HG03039 (cell line): ENCODE measurements around the gene CAMTA1.

Source experiments
- ATAC-seq: cut with Tn5 transposase; IDR thresholded peaks from one replicate; pipeline ENCODE4 v1.9.1; 2021; ENCODE audit warnings: mild to moderate bottlenecking, moderate library complexity; ENCODE audit not compliant: unreplicated experiment

Gene CAMTA1

DNA sequence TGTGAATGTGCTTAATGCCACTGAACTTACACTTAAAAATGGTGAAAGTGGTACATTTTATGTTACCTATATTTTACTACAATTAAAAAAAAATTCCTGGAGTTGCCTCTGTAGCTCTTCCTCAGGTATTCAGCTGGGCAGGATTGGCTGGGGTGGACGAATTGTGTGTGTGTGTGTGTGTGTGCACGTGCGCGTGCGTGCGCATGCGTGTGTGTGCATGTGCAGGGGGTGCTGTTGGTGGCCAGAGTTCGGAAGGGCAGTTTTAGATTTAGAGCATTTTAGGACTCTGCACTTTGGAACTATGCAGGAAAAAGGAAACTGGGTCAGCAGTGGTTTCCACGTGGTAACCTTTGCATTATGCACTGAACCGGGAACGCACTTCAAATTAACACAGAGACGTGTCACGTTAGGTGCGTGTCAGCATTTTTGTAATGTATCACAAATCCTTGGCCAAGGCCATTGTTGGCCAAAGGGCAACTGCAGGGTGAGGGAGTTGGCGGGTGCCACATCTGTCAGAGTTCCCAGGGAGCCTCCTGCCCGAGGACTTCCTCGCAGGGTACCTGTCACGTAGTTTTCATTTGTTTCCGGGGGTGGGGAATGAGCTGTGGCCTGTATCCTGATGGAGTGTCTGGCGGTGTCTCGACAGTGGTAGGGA is 312.8 kb downstream of the CAMTA1 start:
- no peak for ATAC-seq

DNA sequence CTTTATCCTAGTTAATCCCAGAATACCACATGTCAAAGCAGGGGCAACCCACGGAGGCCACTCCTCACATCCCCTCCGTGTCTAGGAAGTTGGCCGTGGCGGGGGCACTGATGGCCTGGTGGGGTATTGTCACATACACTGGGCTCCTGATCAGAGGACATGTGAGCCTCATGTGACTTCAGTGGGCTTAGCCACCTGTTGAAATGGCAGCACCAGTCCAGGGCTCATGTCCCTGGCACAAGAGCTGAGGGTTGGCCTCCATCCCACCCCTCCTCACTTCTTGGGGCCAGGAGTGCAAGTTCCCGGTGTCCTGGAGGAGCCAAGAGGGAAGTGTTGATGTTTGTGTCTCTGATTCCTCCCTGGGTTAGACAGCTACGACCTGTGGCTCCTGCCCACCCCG is 313.4 kb downstream of the CAMTA1 start:
- no peak for ATAC-seq

DNA sequence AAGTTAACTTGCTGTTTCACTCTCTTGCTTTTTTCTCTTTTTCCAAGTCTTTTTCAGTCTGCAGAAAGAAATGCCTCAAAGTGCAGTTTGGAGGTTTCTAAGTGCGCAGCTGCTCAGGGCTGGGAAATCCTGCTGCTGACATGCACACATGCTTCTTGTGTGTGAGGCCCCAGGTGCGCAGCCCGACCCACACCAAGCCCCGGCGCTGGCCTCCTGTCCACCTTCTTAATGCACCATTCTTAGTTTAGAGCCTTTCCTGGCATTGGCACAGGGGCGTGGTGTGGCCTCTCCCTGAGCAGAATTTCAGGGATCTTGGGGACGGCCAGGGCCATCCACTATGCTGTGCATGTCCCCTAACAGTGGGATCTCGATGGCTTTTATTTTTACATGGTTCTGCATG is 315.2 kb downstream of the CAMTA1 start:
- no peak for ATAC-seq

DNA sequence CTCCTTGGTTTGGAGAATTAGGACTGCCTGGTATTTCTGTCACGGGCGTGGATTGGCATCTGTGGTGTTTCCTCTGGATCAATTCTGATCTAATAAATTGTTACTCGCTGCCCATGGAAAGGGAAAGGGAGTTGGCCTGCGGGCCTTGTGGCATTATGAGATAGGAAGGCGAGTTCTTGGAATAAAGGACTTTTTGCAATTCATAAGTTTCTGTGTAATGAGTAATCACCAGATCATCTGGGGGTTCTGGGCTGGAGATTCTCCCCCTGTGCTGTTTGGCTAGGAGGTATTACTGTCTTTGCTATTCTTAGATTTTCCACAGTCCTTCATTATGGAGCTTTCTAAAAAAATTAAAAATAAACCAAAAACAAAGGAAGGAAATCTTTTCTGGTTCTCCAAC is 315.9 kb downstream of the CAMTA1 start:
- no peak for ATAC-seq

DNA sequence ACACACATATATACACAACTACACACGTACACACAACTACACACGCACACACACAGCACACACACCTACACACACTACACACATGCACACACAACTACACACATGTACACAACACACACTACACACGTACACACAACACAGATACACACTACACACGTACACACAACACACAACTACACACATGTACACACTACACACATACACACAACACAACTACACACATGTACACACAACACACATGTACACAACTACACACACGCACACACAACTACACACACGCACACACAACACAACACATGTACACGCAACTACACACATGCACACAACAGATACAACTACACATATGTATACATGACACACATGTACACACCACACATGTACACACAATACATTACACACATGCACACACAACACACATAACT is 318.1 kb downstream of the CAMTA1 start:
- ATAC-seq, result no peak

DNA sequence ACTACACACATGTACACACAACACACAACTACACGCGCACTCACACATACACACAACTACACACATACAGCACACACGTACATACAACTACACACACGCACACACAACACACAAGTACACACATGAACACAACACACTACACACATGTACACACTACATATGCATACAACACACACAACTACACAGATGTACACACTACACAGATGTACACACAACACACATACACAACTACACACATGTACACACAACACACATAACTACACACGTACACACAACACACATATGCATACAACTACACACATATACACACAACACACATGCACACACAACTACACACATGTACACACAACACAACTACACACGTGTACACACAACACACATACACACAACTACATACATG is 318.6 kb downstream of the CAMTA1 start:
- no peak for ATAC-seq

DNA sequence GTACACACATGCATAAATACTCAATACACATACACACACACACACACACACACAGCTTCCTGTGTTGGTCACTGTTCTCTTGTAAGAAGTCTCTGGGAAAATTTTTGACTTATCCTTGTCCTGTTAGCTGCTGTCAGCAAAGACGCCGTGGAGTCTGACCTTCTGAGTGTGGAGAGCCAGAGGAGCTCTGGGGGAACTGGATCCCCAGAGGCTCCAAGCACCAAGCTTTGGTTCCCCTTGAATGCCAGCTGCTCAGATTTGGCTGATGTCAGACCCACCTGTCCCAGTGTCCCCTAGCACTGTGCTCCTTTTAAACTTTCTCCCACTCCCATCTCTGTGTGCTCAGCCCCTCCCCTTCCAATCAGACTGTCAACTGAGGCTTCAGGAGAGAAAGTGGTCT is 319.1 kb downstream of the CAMTA1 start:
- no peak for ATAC-seq

DNA sequence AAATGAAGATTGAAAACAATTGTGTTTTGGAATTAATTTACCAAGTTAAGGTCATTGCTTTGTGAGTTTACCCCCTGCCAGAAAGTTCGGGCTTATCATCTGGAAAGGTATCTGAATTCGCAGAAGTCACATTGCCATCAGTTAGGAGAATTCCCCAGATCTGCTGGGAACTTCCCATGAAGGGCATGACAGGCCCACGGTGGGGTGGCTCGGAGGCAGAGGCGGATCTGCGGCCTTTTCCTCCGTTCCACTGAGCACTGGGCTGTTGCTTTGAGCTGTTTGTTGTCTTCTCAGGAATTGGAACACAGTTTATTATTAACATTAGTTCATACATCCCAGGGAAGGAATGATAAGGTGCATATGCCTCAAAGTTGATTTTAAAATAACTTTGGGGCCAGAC is 320.0 kb downstream of the CAMTA1 start:
- no peak for ATAC-seq

DNA sequence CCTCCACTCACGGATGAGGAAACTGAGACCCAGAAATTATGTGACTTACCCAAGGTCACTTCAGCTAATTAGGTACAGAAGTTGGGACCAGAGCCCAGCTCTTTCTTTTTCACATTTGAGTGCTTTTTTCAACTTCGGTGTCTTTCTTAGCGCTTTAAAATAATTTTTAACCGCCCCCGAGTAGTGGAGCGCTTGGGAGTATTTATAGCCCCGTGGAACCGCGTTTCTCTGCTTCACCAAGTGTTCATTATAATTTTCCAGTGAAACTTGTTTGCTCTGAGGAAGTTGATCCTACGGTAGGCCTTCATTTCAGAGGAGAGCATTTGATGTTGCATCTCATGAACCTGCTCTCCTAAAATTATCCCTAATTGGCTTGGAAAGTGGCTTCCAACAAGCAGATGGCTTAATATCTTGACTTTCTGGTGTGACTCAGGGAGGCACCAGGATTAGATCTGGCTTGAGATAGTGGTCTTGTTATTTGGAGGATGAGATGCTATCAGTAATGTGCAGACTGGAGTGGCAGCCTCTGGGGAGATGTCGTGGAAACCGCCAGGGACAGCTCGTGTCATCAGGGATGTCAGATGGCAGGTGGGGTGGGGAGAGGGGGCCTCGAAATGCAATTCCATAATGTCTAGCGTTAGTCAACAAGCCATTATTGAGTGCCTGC is 321.3 kb downstream of the CAMTA1 start:
- ATAC-seq, result no peak

DNA sequence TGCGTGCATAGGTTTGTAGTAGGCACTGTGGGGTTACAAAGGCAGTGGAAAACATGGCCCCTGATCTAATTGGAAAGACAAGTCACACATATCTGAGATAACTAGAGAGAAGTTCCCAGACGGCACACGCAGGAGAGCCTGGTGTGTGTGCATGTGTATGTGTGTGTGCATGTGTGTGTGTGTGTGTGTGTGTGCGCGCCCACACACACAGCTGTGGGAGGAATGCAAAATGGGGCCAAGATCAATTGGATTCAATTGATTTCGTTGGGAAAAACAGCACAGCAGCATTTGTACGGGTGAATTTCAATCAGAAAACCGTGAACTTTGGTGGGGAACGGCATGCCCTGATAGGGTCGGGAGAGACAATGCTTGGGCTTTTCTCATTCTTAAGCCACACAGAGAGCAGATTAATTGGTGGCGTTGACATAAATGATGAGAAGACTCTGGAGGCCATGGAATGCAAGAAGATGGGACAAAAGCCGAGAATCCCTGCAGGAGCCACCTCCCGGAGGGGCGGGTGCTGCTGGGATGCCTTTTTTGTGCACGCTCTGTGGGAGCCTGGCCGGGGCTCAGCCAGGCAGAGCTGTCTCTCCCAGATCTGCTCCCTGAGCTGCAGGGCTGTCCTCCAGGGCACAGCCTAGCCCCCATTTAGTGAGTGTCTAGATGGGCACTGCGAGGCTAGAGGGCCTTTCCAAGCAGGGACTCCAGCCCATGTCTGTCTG is 322.0 kb downstream of the CAMTA1 start:
- ATAC-seq, result no peak

DNA sequence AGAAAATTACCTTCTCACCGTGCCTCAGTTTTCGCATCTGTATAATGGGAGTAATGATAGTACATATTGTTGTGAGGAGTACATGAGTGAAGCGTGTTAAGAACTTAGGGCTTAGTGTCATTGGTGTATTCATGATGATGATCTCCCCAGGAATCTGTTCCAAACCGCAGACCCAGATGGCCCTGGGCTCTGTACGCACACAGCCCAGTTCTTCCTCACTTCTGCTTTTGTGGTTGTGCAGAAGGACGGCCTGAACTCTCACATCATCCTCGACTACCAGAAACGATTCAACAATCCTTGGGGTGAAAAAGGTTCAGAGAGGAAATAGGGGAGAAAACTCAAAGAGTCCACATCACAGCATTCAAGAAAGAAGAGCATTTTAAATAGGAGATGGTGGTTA is 323.0 kb downstream of the CAMTA1 start:
- no peak for ATAC-seq

DNA sequence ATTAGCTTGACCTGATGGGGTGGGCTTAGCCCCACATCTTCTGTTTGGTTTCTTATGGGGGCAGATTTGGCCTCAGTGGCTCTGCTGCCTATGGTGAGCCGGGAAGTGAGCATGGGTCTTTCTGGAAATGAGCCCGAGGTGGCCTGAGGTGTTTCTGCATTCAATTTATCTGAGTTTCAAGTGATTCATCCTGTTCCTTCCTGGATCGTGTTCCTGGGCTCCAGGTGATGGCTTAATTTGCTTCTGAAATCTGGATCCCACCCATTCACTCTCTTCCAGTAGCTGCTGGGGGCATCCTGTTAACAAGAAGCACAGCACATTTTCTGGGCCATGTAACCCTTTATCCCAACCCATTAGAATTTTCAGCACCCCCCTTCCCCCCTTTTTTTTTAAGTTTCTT is 324.6 kb downstream of the CAMTA1 start:
- ATAC-seq, result no peak

DNA sequence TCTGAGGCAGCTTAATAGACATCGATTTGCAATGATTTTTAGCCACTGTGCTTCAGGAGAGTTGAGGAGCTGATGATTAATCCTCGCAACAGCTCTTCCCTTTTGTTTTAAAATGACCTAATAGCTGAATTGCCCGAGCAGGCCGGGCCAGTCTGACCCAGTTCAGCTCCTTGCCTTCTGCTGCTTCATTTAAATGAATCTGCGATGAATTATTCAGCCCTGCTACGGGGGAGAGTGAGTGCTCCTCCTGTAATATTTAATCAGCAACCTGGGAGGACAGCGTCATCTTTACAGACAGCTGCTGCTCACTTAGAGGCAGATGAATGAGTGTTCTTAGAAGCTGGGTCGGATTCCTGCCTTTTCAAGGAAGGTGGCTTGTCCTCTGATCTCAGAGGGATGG is 325.1 kb downstream of the CAMTA1 start:
- no peak for ATAC-seq

DNA sequence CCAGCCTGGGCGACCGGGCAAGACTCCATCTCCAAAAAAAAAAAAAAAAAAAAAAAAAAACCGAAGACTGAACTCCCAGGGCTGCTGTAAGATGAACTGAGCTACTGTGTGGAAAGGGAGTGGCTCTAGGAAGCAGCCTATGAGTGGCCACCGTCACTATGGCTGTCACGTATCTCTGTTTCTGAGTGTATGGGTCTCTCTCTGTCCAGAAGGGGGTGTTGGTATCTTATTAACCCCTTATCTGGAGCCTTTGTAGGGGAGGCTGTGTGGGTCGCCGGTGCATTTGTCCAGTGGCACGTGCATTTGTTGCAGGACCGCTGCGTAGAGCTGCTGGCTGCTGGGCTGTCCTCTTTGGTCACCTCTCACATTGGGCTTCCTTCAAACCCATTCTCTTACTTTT is 326.6 kb downstream of the CAMTA1 start:
- no peak for ATAC-seq

DNA sequence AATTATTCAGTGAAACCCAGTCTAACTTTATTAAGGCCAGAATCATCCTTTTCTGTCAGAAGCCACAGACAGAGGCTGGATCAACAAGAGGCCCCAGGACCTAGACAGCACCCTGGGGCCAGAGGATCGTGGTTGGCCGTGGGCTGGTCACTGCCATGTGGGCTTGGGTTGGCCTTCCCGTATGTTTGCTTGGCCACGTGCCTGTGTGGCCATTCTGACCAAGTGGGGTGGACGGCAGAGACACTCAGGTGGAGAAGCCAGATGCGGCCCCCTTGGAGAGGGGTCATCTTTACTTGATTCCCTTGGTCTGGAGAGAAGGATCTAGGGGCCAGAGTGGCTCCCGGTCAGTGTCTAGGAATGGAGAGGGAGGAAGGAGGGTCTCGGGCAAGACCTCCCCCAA is 327.9 kb downstream of the CAMTA1 start:
- ATAC-seq, result no peak

DNA sequence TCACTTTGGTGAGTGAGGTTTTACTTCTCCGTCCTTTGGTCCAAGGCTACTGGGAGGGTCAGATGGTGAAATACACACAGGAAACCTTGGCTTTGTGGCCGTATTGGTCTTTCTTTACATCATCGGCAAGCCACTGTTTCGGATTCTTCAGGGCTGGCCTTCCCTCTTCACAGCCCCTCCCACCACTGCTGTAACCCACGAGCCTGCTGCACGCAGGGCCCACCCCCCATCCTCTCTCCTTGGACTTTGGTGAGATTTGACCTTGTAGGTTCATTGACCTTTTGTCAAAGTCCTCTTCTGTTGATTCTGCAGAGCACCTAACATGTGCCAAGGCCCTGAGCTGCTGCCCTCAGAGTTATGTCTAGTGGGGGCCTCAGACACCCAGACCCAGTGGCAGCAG is 328.6 kb downstream of the CAMTA1 start:
- no peak for ATAC-seq

DNA sequence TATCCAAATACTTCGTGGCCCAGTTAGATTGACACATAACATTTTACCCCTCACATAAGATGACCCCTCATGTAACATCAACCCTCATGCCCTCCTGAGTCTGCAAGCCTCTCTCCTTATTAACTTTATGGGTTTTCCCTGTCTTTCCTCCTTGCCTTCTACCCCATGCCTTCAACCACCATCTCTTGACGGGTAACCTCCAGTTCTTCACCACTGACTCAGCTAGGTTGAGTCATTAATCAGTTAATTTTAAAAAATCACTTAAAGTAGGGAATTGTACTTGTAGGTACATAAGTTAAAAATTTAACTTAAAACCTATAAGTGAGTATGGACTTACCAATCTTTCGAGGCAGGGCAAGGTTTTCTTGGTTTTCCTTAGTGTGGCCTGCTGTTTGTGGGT is 330.7 kb downstream of the CAMTA1 start:
- no peak for ATAC-seq

DNA sequence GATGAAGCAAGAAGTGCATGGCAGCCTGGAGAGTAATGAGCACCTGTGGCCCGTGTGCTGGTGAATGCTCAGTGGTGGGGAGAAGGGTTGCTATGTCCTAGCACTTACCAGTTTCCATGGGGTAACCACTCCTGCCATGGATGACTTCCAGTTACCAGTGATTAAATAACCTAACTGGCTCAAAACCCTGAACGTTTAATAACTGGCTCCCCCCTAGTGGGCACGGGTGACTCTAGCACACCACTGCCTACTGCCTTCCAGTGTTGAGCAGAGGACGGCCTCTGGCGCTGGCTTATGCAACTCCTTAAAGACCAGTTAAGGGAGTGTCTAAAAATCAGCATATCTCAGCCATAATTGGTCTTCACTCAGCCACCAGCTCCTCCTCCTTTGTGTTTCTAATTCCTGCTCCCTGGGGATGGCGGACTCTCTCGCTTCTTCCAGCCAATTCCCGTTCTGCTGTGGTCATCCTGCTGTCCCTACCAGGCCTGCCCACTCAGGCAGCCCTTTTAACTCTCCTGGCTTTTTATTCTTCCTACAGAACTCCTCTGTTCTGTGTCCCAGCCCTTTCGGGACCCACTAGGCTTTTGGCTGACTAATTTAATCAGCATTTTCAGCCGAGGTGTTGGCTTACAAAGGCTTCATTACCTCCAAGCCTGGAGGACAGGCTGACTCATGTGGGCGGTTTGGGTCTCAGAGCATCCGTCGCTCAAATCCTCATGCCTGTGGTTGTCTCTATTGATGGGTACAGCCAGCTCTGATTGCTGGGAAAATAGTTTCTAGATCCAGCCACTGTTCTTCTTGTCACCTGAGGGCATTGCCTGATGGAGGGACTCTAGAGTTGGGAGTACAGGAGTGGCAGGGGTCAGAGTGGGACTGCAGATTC is 332.4 kb downstream of the CAMTA1 start:
- no peak for ATAC-seq

DNA sequence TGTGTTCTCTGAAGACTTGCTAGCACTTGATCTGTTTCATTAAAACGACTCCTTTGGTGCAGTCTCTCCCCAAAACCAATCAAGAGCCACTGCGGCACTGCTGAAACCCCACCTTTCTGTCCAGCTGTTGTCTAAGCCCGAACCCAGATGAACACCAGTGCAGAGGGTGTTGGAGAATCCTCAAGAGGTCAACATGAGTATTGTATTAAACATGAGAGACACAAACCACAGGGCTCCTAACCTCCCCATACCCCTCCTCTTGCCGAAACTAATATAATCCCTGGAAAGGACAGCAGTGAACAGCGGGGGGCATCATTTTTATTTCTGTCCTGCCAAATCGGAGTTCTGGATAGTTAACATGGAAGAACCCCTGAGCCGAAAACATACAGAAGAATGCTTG is 333.9 kb downstream of the CAMTA1 start:
- ATAC-seq, result no peak

DNA sequence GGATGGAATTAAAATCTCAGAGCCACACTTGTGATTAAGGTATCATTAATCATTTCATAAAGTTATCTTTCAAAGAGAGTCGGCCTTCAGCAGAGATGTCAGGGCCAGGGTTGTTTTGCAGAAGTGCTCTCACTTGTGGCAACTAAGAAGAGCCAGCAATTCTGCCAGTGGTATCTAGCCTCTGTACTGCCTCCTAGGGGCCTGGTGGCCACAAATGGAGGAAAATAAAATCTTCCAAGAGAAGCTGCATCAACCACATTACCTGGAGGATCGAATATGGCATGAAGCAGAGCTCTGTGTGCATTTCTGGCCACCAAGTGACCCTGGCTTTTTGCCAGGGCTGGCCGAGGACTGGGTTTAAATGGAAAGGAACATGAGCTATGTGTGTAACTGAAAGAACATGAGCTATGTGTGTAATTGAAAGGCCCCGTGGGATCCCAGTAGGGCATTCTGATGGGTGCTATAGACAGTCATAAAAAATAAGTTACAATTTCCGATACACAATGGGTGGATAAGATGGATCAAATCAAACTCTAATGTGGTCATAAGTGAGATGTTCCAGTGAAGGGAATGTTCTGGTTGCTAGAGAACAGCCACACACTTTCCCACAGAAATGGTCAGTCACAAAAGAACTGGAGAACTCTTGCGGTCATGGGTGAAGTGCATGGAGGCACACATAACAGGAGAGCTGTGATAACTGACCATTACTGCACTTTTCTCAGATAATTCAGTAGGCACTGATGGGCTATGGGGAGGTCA is 335.8 kb downstream of the CAMTA1 start:
- no peak for ATAC-seq

DNA sequence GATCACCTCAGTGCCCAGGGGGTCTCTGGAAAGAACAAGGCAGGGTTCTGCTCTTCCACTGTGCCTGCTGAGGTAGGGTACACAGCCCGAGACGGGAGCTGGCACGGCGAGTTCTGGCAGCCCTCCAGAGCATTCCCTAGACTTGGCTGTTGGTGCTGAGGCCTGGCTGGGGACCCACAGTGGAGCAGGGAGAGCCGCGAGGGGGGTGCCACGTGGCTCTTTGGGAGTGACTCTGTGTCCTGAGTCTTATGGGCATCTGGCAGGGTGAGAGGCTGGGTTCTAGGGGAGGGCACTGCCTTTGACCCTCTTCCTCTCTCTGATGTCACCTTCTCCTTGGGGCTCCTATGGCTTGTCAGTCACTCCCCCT is 336.4 kb downstream of the CAMTA1 start:
- no peak for ATAC-seq
